Pons (tissue), 1 donor: ENCODE data around the gene PLCG1.

Experiments used
- DNase-seq: peaks from one replicate; pipeline ENCODE4 v3.0.0-alpha.2; 2016; ENCODE audit warnings: low spot score

Gene PLCG1

DNA sequence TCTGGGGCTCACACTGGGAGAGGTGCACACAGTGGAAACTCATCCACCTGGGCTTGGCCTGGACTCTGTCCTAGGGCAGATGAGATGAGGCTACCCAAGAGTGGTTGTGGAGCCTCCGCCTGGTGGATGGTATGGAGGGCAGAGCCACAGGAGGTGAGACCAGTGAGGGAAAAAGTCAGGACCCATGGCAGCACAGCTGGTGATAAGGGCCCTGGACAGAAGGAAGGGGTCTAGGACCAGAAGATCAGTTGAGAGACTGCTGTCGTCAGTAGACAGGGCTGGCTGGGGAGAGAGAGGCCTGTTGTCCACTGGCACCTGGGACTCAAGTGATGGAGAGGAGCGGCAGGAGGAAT is 29.8 kb downstream of the PLCG1 start:
- no peak for DNase-seq

DNA sequence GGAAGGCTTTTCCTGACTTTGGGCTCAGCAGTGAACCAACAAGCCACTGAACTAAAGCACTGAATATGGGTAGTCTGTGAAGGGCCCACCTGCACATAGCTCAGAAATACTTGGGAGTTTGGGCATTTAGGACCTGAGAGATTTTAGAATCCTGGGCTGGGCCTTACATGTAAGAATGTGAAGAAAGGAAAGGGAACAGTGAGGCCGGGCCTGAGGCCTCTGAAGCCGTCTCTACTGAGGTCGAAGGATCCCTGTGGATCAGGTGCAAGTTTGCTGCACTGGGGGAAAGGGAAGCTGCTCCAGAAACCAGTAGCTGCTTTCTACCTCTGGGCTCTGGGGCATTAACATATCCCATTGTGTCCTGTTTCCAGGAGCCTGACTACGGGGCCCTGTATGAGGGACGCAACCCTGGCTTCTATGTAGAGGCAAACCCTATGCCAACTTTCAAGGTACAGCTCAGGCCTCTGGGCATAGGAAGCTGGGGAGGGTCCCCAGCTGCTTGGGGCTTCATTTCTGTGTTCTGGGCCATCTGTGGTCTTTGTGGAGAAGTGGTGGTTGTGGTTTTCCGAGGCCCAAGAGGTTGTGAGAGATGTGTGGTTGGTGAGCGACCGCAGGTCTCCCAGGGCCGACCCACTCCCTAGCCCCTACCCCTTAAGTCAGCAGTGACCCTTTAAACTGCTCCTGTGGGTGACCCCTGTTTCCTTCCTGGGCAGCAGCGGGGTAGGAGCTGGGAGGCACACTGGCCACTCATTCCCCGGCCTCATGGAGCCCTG is 30.3 kb downstream of the PLCG1 start:
- DNase-seq: no peak

DNA sequence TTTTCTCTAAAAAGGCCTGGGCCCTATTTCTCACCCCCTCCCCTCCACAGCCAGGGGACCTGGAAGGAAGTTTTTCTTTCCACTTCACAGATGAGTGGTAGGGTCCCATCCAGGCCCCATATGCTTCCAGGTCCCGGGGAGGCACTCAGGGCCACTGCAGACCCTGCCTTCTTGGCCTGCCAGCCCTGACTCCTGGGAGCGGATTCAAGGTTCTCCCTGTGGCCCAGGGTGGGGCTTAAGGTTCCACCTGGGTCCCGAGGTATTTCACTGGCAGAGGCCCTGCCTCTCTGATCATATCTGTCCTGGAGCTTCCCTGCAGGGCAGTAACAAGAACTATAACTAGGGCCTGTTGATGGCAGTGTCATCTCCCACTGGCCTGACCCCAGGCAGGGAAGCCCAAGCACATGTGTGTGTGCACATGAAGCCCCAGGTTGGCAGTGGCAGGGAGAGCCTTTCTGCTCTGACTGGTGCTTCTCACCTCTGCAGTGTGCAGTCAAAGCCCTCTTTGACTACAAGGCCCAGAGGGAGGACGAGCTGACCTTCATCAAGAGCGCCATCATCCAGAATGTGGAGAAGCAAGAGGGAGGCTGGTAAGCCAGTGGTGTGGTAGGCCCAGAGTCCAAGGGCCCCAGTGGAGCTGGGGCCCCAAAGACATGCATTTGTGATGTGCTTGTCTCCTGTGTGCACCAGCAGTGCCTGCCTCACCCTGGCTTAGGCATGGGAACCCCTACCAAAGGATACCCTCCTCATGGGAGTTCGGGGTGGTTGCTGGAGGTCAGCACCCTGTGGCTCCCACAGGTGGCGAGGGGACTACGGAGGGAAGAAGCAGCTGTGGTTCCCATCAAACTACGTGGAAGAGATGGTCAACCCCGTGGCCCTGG is 31.2 kb downstream of the PLCG1 start:
- DNase-seq: no peak

DNA sequence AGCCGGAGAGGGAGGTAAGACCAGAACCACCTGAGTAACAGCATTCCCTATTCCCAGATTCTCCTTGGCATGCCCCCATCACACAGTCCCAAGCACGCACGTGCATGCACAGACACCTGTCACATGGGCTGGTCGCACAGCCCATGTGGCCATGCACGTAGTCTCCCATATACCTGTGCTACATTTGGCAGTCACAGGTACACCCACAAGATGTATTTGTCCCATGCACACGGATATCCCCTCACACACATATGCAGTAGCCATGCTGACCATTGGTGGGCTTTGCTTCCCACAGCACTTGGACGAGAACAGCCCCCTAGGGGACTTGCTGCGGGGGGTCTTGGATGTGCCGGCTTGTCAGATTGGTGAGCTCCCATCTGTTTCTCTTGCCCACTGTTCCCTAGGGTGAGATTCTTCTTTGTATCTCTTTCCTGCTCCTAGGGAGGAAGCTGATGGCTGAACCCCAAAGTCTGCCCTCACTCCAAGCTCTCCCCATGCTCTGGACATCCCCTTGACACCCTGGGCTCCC is 31.9 kb downstream of the PLCG1 start:
- DNase-seq: no peak

DNA sequence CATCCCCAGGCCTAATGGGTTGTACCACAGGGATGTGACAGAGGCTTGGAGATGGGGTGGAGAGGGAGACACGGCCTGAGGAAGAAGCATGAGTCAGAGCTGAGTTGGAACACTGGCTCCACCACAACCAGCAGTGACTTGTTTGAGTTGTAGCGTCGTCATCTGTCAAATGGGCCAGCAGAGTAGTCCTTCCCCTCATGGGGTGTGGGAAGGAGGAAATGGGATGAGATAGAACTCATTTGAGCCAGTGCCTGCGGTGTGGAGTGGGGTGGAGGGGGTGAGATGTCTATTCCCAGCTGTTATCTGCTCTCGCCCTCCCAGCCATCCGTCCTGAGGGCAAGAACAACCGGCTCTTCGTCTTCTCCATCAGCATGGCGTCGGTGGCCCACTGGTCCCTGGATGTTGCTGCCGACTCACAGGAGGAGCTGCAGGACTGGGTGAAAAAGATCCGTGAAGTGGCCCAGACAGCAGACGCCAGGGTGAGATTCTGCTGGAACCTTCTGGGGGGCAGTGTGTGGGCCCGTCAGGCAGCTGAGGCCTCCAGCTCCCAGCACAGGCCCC is 32.5 kb downstream of the PLCG1 start:
- DNase-seq: no peak

DNA sequence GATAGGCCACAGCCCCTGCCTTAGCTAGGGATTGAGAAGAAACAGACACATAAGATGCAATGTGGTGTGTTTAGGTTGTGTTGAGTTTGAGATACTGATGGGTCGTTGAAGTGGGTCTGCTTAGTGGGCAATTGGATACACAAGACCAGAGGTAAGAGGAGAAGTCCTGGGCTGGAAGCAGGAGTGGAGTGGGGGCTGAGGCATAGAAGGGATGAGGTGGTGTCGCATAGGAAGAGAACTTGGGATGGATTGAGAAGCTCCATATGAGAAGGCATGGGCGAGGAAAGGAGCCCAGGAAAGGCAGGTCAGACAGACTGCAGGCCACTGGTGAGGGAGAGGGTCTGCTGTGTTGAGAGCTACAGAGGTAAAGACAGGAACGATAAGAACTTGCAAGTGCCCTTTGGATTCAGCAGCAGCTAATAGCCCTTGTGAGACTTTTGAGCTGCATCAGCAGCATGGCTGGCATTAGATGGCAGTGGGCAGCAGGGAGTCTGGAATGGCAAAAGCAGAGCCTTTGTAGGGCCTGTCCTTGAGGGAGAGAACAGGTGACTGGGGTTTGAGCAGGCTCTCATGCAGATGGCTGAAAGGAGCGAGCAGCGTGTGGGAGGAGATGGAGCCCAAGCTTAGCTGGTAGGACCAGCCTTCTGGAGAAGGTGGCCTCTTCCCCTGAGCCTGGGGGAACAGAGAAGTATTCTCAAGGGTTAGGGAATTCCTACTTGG is 33.2 kb downstream of the PLCG1 start:
- no peak for DNase-seq

DNA sequence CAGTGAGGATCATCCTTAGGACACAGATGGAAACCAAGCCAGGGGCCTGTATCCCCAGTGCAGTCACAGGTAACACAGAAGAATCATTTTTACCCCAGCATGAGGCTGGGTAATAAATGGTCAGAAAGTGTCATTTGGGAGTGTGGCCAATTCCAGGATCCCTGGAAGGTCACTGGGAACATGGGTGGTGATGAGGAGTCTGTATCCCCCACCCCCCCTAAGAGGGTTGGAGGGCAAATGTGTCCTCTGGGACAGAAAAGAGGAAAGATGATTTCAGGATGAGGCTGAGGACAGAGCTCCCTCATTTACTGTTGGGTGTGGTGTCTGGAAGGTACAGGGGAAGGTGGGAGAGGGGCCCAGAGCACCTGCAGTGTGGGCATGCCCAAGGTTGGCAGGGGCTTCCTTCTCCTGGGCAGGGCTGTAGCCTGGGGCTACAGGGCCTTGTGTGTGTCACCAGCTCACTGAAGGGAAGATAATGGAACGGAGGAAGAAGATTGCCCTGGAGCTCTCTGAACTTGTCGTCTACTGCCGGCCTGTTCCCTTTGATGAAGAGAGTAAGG is 34.5 kb downstream of the PLCG1 start:
- no peak for DNase-seq

DNA sequence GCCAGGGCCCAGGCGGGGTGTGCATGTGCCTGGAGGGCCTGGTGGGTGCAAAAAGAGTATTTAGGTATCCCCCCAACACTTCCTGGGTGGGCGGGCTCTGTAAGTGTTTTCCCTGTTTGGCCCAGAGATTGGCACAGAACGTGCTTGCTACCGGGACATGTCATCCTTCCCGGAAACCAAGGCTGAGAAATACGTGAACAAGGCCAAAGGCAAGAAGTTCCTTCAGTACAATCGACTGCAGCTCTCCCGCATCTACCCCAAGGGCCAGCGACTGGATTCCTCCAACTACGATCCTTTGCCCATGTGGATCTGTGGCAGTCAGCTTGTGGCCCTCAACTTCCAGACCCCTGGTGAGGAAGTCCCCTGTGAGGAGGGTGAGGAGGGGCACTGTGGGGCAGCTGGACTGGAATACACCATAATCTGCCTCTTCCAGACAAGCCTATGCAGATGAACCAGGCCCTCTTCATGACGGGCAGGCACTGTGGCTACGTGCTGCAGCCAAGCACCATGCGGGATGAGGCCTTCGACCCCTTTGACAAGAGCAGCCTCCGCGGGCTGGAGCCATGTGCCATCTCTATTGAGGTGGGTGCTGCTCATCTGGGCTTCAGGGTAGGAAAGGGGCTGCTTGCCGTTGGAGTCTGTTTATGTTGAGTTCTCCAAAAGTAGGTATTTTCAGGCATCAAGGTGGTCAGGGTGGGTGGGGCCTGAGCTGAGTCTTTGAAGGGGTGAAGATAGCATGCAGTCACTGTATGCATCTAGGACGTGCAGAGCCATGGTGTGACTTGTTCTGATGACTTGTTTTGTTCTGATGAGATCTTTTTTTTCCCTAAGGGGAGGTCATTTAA is 35.2 kb downstream of the PLCG1 start:
- no peak for DNase-seq

DNA sequence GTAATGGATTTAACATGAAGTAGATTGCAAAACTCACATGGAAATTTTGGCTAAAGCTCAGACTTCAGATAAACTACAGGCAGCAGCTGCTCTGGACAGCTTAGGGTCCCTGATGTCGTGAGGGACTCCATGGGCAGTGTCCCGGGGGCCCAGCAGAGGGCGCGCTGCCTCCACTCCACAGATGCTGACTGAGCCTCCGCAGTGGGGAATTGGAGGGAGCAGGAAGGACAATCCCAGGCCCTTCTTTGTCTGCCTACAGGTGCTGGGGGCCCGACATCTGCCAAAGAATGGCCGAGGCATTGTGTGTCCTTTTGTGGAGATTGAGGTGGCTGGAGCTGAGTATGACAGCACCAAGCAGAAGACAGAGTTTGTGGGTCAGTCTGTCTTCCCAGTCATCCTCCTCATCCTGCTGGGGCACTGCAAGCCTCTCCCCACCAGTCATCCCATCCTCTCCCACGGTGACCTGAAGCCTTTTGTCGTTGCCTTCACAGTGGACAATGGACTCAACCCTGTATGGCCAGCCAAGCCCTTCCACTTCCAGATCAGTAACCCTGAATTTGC is 35.9 kb downstream of the PLCG1 start:
- DNase-seq: peak; percentile 85

DNA sequence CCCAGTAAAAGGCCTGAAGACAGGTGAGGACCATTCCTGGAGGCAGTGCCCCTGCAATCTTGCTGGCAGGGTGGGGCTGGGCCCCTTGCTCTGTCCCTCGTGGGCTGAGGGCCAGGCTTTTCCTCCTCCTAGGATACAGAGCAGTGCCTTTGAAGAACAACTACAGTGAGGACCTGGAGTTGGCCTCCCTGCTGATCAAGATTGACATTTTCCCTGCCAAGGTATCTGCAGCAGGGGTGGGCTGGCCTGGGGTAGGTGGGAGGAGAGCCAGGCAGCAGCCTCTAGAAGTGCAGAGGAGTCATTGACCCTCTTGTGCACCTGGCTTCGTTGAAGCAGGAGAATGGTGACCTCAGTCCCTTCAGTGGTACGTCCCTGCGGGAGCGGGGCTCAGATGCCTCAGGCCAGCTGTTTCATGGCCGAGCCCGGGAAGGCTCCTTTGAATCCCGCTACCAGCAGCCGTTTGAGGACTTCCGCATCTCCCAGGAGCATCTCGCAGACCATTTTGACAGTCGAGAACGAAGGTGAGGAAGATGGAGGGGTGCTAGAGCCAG is 36.5 kb downstream of the PLCG1 start:
- DNase-seq: no peak

DNA sequence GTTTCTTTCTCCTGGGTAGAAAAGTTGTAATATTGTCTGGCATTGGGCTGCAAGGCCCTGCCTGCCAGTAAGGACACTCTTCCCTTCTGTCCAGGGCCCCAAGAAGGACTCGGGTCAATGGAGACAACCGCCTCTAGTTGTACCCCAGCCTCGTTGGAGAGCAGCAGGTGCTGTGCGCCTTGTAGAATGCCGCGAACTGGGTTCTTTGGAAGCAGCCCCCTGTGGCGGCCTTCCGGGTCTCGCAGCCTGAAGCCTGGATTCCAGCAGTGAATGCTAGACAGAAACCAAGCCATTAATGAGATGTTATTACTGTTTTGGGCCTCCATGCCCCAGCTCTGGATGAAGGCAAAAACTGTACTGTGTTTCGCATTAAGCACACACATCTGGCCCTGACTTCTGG is 37.0 kb downstream of the PLCG1 start:
- no peak for DNase-seq

DNA sequence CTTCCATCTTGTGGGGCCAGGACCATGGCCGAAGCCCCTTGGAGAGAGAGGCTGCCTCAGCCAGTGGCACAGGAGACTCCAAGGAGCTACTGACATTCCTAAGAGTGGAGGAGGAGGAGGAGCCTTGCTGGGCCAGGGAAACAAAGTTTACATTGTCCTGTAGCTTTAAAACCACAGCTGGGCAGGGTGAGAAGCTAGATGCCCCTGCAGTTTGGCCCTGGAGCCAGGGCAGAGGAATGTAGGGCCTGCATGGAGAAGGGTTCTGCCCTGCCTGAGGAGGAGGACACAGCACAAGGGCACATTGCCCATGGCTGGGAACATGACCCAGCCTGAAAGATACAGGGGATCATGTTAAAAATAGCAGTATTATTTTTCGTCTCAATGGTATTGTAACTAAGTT is 37.4 kb downstream of the PLCG1 start:
- no peak for DNase-seq

DNA sequence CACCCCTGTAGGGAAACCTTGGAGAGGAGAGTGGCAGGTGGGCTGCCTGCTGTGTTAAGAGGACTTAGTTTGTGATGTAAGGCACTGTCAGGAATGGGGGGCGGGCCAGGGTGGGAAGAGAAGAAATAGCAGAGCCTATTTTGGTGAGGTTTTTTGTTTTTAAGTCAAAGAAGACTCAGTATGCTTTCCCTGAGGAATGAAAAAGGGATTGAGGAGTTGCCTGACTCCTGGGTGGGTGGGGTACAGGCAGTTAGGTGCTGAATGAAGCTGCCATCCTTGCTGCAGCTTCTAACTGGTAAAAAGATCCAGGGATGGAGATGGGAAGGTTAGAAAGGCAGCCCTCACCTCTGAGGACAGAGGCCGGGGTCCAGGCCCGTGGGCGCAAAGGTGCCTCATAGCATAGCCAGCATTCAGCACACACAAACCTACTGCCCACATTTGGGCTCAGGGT is 37.9 kb downstream of the PLCG1 start:
- no peak for DNase-seq

DNA sequence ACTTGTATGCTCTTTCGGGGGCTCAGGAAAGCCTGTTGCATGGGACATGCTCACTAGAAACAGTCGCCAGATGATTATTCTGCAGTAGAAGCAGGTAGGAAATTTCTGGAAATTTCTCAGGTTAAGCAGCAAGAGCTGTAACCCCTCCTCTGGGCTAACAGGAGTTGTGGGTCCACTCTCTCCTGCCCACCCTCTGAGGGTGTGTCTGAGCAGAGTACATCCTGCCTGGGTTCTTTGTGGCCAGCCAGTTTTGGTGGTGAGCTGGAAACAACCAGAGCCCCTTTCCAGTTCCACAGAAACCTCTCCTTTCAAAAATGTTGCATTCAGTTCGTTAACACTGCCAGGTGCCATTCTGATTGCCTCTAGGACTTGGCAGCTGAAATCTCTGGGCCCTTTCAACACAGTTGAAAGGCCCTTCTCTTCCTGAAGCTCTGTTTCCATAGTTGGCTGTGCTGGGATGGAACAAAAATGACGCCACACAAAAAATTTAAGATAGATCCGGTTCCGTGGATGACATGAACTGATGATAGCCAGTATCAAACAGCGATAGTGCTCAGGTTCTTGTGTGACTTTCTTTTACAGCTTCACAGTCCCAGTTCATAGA is 38.5 kb downstream of the PLCG1 start:
- DNase-seq: no peak

DNA sequence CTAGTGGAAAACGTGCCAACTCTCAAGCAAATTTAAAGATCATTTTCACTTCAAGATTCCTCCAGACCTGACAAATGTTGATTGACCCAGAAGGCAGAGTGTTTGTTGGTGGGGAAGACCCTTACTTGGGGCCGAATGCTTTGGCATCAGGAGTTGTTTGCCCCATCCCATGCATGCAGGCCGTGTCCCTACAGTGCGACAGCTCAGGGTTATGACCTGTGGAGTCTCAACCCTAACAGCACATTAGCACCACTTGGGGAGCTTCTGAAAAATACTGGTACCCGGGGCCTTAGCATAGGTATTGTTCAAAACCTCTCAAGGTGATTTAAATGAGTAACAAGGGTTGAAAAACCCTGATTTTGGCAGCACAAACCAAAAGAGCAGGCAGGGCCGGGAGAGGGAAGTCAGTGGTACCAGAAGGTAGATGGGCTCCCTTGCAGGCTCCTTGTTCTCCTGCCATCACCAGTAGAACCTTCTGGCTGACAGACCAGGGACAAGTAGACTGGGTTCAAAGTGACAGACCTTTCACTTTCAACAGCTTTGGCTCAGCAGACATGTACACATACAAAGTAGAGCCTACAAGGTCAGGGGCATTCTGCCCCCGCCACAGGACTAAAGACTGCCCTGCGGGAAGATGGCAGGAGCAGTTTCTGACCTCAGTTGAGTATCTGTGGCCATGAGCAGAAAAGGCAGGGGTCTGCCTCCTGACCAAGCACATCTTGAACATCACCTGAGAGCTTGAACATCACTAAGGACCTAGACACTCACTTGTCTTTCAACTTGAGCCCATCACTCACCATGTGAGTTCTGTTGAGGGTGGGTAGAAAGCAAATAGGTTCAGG is 39.6 kb downstream of the PLCG1 start:
- no peak for DNase-seq

DNA sequence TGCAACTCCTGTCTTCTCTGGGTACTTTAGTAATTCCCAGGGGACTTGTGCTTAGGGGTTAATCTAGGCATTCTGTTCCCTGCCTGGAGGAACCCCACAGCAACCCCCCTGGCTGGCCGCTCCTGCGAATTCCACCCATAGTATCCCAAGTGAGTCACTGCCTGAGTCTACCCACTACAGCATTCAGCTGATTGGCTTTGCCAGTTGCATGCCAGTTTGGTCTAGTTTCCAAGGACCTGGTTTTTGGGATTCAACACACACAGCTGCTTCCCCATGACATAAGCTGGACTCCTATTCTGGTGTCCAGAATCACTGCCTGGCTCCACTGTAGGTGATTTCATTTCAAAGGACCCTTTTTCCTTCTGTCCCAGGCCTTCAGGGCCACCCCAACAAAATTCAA is 40.3 kb downstream of the PLCG1 start:
- peak; percentile 66 for DNase-seq

DNA sequence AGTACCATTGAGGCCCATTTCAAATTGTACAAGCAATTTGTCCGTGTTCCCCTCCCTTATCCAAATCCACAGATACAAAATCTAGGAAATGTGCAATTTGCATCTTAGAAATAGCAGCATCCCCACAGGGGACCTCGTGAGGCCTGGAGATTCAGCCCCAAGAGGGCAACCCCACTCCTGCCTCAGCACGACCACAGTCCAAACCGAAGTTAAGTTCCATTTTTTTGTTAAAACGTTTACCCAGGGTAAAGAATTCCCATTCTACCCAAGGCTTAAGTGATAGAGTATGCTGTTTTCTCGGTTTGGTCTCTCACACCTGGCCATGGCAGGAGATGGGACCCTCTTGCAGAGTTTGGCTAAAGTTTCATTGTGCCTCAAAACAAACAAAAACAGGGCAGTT is 41.2 kb downstream of the PLCG1 start:
- no peak for DNase-seq

DNA sequence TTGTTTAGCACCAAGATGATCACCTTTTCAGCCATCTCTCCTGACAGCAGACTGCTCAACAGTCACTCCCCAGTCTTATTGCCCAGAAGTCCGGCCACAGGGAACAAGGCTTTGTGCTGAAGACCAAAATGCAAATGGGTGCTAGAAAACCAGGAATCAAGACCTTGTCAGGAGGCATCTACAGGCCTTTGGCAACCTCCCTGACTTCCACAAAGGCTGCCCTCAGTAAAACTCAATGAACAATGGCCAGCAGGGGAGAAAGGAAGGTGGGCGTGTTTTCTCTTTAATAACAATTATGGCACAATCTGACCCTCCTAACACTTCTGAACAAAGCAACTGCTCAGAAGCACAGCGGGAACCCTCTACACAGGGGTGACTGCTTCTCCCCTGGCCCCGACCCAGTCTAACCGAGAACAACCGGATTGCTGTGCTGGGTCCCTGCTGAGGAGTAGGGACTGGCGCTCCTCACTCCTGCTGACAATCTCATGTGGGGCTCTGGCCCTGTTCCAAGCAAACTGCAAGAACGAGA is 41.6 kb downstream of the PLCG1 start:
- peak; percentile 90 for DNase-seq

DNA sequence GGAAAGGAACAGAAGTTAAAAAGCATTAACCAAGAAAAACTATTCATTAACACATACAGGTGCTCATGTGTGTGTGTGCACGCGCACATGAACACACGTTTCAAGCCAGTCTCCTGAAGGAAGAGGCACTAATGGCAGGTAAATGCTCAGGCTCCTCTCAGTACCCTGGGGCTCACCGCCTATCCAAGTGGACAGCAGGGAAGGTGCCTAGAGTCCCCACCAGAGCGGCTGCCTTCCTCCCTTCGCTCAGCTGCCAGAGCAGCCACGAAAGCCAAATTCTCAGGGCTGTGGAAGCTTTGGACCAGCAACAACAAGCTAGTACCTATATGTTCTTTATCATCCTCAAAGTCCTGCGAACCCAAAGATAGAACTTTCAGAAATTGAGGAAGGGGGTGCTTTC is 42.6 kb downstream of the PLCG1 start:
- DNase-seq: no peak
